Measurements from ENCODE around the gene TICAM1. TPM values are rescaled to one million over a fixed set of nuclear protein-coding genes. Genes with fewer than 3 reads are reported as not detected.
"Not testable (repeated sequence)": the region's sequence is repeated elsewhere in the genome, so short reads cannot be mapped to it uniquely, and the experiment has no call there.

The TICAM1 gene
- total and polyA plus RNA-seq, 7 donors, result 7.4 to 17.0 (median 11.4) TPM

DNA sequence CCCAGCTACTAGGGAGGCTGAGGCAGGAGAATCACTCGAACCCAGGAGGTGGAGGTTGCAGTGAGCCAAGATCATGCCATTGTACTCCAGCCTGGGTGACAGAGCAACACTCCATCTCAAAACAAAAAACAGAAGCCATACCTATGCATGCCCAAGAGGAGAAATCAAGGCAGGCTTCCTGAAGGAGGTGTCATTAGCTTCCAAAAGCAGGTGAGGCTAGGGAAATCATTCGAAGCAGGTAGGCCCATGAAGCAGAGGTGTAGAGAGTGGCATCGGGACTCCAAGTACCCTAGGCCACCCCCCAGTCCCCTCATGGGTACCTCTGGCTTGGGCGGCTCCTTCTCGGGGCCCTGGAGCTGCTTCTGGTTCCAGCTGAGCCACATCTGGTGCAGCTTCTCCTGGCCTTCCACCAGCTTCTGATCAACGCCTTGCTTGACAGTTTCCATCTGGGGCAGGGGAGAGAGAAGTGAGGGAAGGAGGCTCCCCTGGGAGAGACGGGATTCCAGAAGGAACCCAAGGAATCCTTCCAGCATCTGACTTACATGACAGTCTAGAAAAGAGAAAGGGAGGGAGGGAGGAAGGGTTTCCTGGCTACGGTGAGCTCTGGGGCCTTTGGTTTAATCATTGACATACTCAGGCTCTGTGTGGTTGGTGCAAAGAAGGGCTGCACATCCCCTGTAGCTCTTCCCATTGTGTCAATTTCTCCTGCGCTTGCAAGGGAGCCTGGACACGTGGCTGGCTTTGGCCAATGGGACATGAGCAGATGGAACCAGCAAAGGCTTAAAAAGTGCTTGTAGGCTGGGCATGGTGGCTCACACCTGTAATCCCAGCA is 13.1 kb upstream of the TICAM1 start:
- DNase-seq (no peak), ATAC-seq (no peak)
- intact Hi-C loops (cut with DNase I), result no loop called here
- Histone ChIP-seq H3K4me3 (no peak overlapping the region), H3K9me3 (no peaks in the 10 kb centered on the region), H3K27me3 (ENCODE audit: insufficient read depth in 3 of 3, low read length in 2 of 3) (no peaks in the 10 kb centered on the region), H3K27ac (no peak overlapping the region), H3K4me1 (peaks cover 5% of the 10 kb centered on the region), H3K36me3 (ENCODE audit: insufficient read depth in 1 of 2, low read depth in 1 of 2) (peaks cover 8 to 84% of the 10 kb centered on the region in 2 donors)
- WGBS, 3 donors, result 69 to 76% (median 75%) methylated on average over 10 of the region's 10 CpGs
- TF ChIP-seq, protein P1, sequence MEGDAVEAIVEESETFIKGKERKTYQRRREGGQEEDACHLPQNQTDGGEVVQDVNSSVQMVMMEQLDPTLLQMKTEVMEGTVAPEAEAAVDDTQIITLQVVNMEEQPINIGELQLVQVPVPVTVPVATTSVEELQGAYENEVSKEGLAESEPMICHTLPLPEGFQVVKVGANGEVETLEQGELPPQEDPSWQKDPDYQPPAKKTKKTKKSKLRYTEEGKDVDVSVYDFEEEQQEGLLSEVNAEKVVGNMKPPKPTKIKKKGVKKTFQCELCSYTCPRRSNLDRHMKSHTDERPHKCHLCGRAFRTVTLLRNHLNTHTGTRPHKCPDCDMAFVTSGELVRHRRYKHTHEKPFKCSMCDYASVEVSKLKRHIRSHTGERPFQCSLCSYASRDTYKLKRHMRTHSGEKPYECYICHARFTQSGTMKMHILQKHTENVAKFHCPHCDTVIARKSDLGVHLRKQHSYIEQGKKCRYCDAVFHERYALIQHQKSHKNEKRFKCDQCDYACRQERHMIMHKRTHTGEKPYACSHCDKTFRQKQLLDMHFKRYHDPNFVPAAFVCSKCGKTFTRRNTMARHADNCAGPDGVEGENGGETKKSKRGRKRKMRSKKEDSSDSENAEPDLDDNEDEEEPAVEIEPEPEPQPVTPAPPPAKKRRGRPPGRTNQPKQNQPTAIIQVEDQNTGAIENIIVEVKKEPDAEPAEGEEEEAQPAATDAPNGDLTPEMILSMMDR (IDR thresholded peaks at IDR 0.05), result no peak

DNA sequence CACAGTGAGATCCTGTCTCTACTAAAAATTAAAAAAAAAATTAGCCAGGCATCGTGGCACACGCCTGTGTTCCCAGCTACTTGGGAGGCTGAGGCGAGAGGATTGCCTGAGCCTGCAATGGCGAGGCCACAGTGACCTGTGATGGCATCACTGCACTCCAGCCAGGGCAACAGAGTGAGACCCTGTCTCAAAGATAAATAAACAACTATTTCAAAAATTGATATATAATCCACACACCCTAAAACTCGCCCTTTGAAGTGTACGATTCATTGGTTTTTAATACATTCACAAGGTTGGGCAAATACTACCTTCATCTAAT is 12.1 kb upstream of the TICAM1 start:
- Histone ChIP-seq H3K27me3 (ENCODE audit: insufficient read depth in 3 of 3, low read length in 2 of 3) (no peaks in the 10 kb centered on the region), H3K27ac (no peak overlapping the region), H3K4me3 (no peak overlapping the region), H3K9me3 (no peaks in the 10 kb centered on the region), H3K4me1 (peaks cover 5% of the 10 kb centered on the region), H3K36me3 (ENCODE audit: insufficient read depth in 1 of 2, low read depth in 1 of 2) (peaks cover 10 to 84% of the 10 kb centered on the region in 2 donors)
- DNase-seq (no peak), ATAC-seq (no peak)
- 93 to 97% (median 96%) methylated on average over 6 of the region's 6 CpGs for WGBS, 3 donors
- intact Hi-C loops (cut with DNase I), result no loop called here
- TF ChIP-seq, protein P1 (IDR thresholded peaks at IDR 0.05), result no peak

DNA sequence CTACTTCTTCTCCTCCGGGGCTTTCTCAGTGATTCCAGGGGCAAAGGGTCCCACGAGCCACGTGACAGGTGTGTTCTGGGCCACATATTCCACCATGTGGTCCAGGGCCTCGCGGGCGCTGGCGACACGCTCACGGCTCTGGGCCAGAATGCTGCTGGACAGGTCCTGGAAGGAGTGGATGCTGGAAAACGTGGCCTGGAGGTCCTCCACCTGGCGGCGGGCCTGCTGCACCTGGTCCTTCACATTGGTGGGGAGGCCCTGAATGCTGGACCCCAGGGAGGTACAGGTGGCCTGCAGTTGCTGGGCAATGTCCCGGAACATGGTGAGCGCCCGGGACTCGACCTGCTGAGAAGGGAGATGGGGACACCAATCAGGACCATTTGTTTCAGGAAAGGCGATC is 7.7 kb upstream of the TICAM1 start:
- H3K4me3 ChIP-seq, result no peak overlapping the region
- H3K27ac ChIP-seq, result no peak overlapping the region
- 88 to 89% (median 88%) methylated on average over 17 of the region's 17 CpGs for WGBS, 3 donors
- H3K4me1 ChIP-seq, result no peaks in the 10 kb centered on the region
- H3K9me3 ChIP-seq, result no peaks in the 10 kb centered on the region
- H3K27me3 ChIP-seq (ENCODE audit: insufficient read depth in 3 of 3, low read length in 2 of 3), result no peaks in the 10 kb centered on the region
- TF ChIP-seq, protein P1 (IDR thresholded peaks at IDR 0.05), result no peak
- intact Hi-C loops (cut with DNase I), result no loop called here
- no peak for DNase-seq
- ATAC-seq, result no peak
- peaks cover 4 to 61% of the 10 kb centered on the region in 2 donors for H3K36me3 ChIP-seq (ENCODE audit: insufficient read depth in 1 of 2, low read depth in 1 of 2)

DNA sequence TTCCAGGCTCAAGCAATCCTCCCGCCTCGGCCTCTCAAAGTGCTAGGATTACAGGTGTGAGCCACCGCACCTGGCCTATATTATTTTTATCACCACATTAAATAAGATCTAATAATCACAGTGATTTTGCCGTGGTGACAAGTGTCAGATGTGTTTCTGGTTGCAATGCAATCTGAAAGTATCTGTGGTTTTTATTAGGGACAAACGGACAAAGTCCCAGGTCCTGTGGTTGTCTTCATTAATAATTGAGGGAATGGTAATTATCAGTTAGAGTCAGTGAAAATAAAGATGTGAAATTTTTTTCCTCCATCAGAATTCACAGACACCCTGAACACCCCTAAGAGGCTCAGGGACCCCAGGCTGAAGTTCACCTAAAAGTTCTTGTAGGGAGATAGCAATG is 1.3 kb upstream of the TICAM1 start:
- Histone ChIP-seq H3K27ac (peak overlapping the region; percentile 95), H3K27me3 (ENCODE audit: insufficient read depth in 3 of 3, low read length in 2 of 3) (no peaks in the 10 kb centered on the region), H3K36me3 (ENCODE audit: insufficient read depth in 1 of 2, low read depth in 1 of 2) (peaks cover 2 to 6% of the 10 kb centered on the region in 2 donors), H3K9me3 (no peaks in the 10 kb centered on the region), H3K4me1 (peaks cover 5% of the 10 kb centered on the region), H3K4me3 (no peak overlapping the region)
- ATAC-seq, result no peak
- DNase-seq, result no peak
- 76 to 92% (median 81%) methylated on average over 5 of the region's 5 CpGs for WGBS, 3 donors
- intact Hi-C loops (cut with DNase I), result no loop called here
- TF ChIP-seq, protein P1 (IDR thresholded peaks at IDR 0.05), result no peak

DNA sequence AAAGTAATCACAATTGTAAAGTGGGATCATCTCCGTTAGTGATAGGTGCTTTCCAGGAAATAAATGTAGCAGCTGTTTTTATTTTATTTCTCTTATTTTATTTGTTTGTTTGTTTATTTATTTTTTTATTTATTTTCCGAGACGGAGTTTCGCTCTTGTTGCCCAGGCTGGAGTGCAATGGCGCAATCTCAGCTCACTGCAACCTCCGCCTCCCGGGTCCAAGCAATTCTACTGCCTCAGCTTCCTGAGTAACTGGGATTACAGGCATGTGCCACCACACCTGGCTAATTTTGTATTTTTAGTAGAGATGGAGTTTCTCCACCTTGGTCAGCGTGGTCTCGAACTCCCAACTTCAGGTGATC is 448 bp upstream of the TICAM1 start:
- 26 to 30% (median 26%) methylated on average over 9 of the region's 9 CpGs for WGBS, 3 donors
- H3K9me3 ChIP-seq; H3K27me3 ChIP-seq (ENCODE audit: insufficient read depth in 3 of 3, low read length in 2 of 3); H3K4me1 ChIP-seq; DNase-seq; intact Hi-C loops (cut with DNase I); H3K36me3 ChIP-seq (ENCODE audit: insufficient read depth in 1 of 2, low read depth in 1 of 2): not testable (repeated sequence)
- H3K4me3 ChIP-seq, result peak overlapping the region; percentile 99
- ATAC-seq, result peak in 1 of 4 donors; percentile 30
- H3K27ac ChIP-seq, result peak overlapping the region; percentile 95
